HepG2 (cell line): ENCODE results near the gene TMEM135. TPM values are rescaled to one million over a fixed set of nuclear protein-coding genes. Genes with fewer than 3 reads are reported as not detected.

Experiments used
- BRD4 ChIP-seq: sonication (generic); formaldehyde crosslinking; IDR thresholded peaks from 2 replicates; pipeline ENCODE4 v1.4.0; 2020; ENCODE audit warnings: missing genetic modification reagents
- CREM ChIP-seq, 2 experiments: sonication (generic) in 1 of 2; formaldehyde crosslinking in 1 of 2; IDR thresholded peaks; 2 replicates each; pipeline versions ENCODE4 v1.4.0 to v1.6.1; 2016 to 2020; ENCODE audit warnings: antibody characterized with exemption in 1 of 2, mild to moderate bottlenecking in 1 of 2, missing genetic modification reagents in 1 of 2
- ERF ChIP-seq: IDR thresholded peaks from 2 replicates; pipeline ENCODE4 v1.6.1; 2018; ENCODE audit warnings: missing biosample characterization, missing genetic modification reagents
- FOXK2 ChIP-seq: fragments of 450-650 bp; IDR thresholded peaks from 2 replicates; pipeline ENCODE4 v1.6.1; 2016
- HDAC2 ChIP-seq: sonication (generic); formaldehyde crosslinking; IDR thresholded peaks from 2 replicates; pipeline ENCODE4 v1.4.0; 2020; ENCODE audit warnings: missing genetic modification reagents
- HNRNPUL1 ChIP-seq: fragments of 200-400 bp; formaldehyde crosslinking; IDR thresholded peaks from 2 replicates; pipeline ENCODE4 v1.6.1; 2017; ENCODE audit warnings: low read depth, mild to moderate bottlenecking, low read length, moderate library complexity
- MTF2 ChIP-seq: sonication (generic); formaldehyde crosslinking; IDR thresholded peaks from 2 replicates; pipeline ENCODE4 v1.5.0; 2020; ENCODE audit warnings: missing genetic modification reagents, borderline replicate concordance
- MYC ChIP-seq: sonication (generic); formaldehyde crosslinking; IDR thresholded peaks from 2 replicates; pipeline ENCODE4 v1.9.0; 2021; ENCODE audit warnings: missing genetic modification reagents, borderline replicate concordance
- NBN ChIP-seq: fragments of 450-650 bp; conservative IDR thresholded peaks from 2 replicates; pipeline ENCODE4 v1.6.1; 2017
- NFATC3 ChIP-seq: sonication (generic); formaldehyde crosslinking; IDR thresholded peaks from 2 replicates; pipeline ENCODE4 v1.5.1; 2020; ENCODE audit warnings: mild to moderate bottlenecking, missing genetic modification reagents
- NR2F2 ChIP-seq: IDR thresholded peaks from 2 replicates; pipeline ENCODE4 v1.6.1; 2012; ENCODE audit warnings: low read depth, inconsistent platforms, borderline replicate concordance
- PCBP2 ChIP-seq: fragments of 200-400 bp; formaldehyde crosslinking; optimal IDR thresholded peaks from 2 replicates; pipeline ENCODE3; 2018; ENCODE audit warnings: low read length, low read depth; ENCODE audit not compliant: poor library complexity, severe bottlenecking
- POLR2AphosphoS2 ChIP-seq: IDR thresholded peaks from 2 replicates; pipeline ENCODE4 v1.6.1; 2011; ENCODE audit warnings: low read depth, low read length, improper control_type of control experiment
- RFX1 ChIP-seq: fragments of 450-650 bp; IDR thresholded peaks from 2 replicates; pipeline ENCODE4 v1.6.1; 2017
- TEF ChIP-seq: sonication (generic); formaldehyde crosslinking; IDR thresholded peaks from 2 replicates; pipeline ENCODE4 v1.5.0; 2020; ENCODE audit warnings: missing genetic modification reagents
- THAP8 ChIP-seq: sonication (generic); formaldehyde crosslinking; IDR thresholded peaks from 2 replicates; pipeline ENCODE4 v1.5.1; 2020; ENCODE audit warnings: missing genetic modification reagents, mild to moderate bottlenecking, borderline replicate concordance
- U2AF1 ChIP-seq: fragments of 200-400 bp; formaldehyde crosslinking; optimal IDR thresholded peaks from 2 replicates; pipeline ENCODE3; 2017; ENCODE audit warnings: mild to moderate bottlenecking, low read depth, low read length
- ZBTB4 ChIP-seq: sonication (generic); formaldehyde crosslinking; IDR thresholded peaks from 2 replicates; pipeline ENCODE4 v1.4.0; 2020; ENCODE audit warnings: missing genetic modification reagents, mild to moderate bottlenecking, borderline replicate concordance
- ZMYM2 ChIP-seq: sonication (generic); formaldehyde crosslinking; IDR thresholded peaks from 2 replicates; pipeline ENCODE4 v1.8.0; 2022; ENCODE audit warnings: mild to moderate bottlenecking, missing genetic modification reagents
- ZNF280B ChIP-seq: sonication (generic); formaldehyde crosslinking; IDR thresholded peaks from 2 replicates; pipeline ENCODE4 v1.5.0; 2020; ENCODE audit warnings: missing genetic modification reagents, mild to moderate bottlenecking, borderline replicate concordance
- ZNF296 ChIP-seq: sonication (generic); formaldehyde crosslinking; conservative IDR thresholded peaks from 2 replicates; pipeline ENCODE4 v1.5.0; 2020; ENCODE audit warnings: mild to moderate bottlenecking, missing genetic modification reagents
- ZNF607 ChIP-seq: sonication (generic); formaldehyde crosslinking; IDR thresholded peaks from 2 replicates; pipeline ENCODE4 v1.5.1; 2020; ENCODE audit warnings: missing genetic modification reagents, mild to moderate bottlenecking, borderline replicate concordance
- ZNF737 ChIP-seq: sonication (generic); formaldehyde crosslinking; IDR thresholded peaks from 2 replicates; pipeline ENCODE4 v1.5.0; 2020; ENCODE audit warnings: missing genetic modification reagents, mild to moderate bottlenecking, borderline replicate concordance
- ZNF792 ChIP-seq: IDR thresholded peaks from 2 replicates; pipeline ENCODE4 v1.6.1; 2016
- ZSCAN9 ChIP-seq: IDR thresholded peaks from 2 replicates; pipeline ENCODE4 v1.6.1; 2016; ENCODE audit warnings: borderline replicate concordance
- polyA plus RNA-seq, 8 experiments: library from polyadenylated mRNA; depleted of rRNA in 3 of 8; stranded (reverse) in 7 of 8; unstranded in 1 of 8; fragments of >200 nt; fragmentation: Illumina TruSeq in 4 of 8; extraction: Trizol in 4 of 8; gene quantifications; 2 replicates each; pipeline versions ENCODE4 v1.2.1 to v1.2.3, GENCODE V29; 2011 to 2016; ENCODE audit warnings: low read depth in 4 of 8, missing spikeins in 1 of 8, mixed read lengths in 1 of 8; ENCODE audit not compliant: insufficient read depth in 1 of 8
- total RNA-seq, 5 experiments: library from RNA; depleted of rRNA; stranded (reverse); fragments of >200 nt; fragmentation: Illumina TruSeq; extraction: Trizol; gene quantifications; 2 replicates each; pipeline ENCODE4 v1.2.3, GENCODE V29; 2016; ENCODE audit warnings: low read depth in 1 of 5

Gene TMEM135
- total and polyA plus RNA-seq, 2 of the 13 experiments (the other 11 are each of a cell fraction or from before 2014, with no cell fraction given), result 36.6 to 88.9 TPM

GRCh38 chr11:87037450-87038234, at the start of gene TMEM135 (continued):
- peak; percentile 60; the same call in 1 of the 2 replicates for TF ChIP-seq MTF2 (CRISPR knock-in tag)
- no peak for TF ChIP-seq RFX1
- peak; percentile 88 for TF ChIP-seq ERF (CRISPR knock-in tag)
- peak; percentile 84 for TF ChIP-seq HDAC2 (CRISPR knock-in tag)
- no peak for TF ChIP-seq ZNF737 (CRISPR knock-in tag)
- TF ChIP-seq ZSCAN9 (CRISPR knock-in tag), result peak; percentile 70; the same call in 1 of the 2 replicates
- TF ChIP-seq ZNF792 (CRISPR knock-in tag), result peak; percentile 67; the same call in 1 of the 2 replicates
- TF ChIP-seq TEF, result no peak
- TF ChIP-seq ZNF296, result peak; percentile 60; the same call in 1 of the 2 replicates
- peak; percentile 63; the same call in 1 of the 2 replicates for TF ChIP-seq ZNF607 (CRISPR knock-in tag)
- TF ChIP-seq NFATC3 (CRISPR knock-in tag), result 0 out of 2 replicates have a peak, but pooled peaks have one; percentile 28
- 0 out of 2 replicates have a peak, but pooled peaks have one; percentile 18 for TF ChIP-seq CREM (IDR thresholded peaks at IDR 0.05)
- no peak for TF ChIP-seq CREM (CRISPR knock-in tag; IDR thresholded peaks at IDR 0.05)
- TF ChIP-seq BRD4 (CRISPR knock-in tag), result peak; percentile 38; the same call in 1 of the 2 replicates
- TF ChIP-seq THAP8 (CRISPR knock-in tag), result peak; percentile 80; the same call in 1 of the 2 replicates
- TF ChIP-seq NR2F2, result peak; percentile 75
- TF ChIP-seq POLR2AphosphoS2, result no peak
- TF ChIP-seq FOXK2, result no peak
- TF ChIP-seq U2AF1, result no peak
- TF ChIP-seq NBN, result no peak
- TF ChIP-seq HNRNPUL1, result no peak
- TF ChIP-seq ZNF280B (CRISPR knock-in tag), result no peak
- TF ChIP-seq ZMYM2, result peak; percentile 88
- TF ChIP-seq PCBP2, result no peak
- TF ChIP-seq MYC (CRISPR knock-in tag), result peak; percentile 80
- TF ChIP-seq ZBTB4, result peak; percentile 75; the same call in 1 of the 2 replicates
